ENCODE data around the gene PLAAT4.
"Not testable (repeated sequence)": the region's sequence is repeated elsewhere in the genome, so short reads cannot be mapped to it uniquely, and the experiment has no call there.

DNA sequence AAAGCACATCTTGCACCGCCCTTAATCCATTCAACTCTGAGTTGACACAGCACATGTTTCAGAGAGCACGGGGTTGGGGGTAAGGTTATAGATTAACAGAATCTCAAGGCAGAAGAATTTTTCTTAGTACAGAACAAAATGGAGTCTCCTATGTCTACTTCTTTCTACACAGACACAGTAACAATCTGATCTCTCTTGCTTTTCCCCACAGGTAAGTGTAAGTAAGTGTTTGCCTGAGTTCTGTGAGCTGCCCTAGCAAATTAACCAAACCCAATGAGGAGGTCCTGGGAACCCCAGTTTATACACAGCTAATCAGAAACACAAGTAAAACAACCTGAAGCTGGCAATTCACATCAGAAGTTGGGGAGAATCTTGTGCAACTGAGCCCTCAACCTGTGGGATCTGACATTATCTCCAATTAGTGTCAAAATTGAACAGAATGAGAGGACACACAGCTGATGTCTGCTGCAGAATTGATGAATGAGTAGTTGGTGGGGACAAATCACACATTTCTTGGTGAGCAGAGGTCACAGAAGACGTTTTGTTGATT lies 7.8 kb upstream of the PLAAT4 start:
- TF ChIP-seq POLR2A (IDR thresholded peaks at IDR 0.05; ENCODE audit: borderline replicate concordance, extremely low read depth, insufficient read depth, insufficient read length); EZH2 (IDR thresholded peaks at IDR 0.05); EZH2phosphoT487 (IDR thresholded peaks at IDR 0.05; ENCODE audit: borderline replicate concordance); TCF7L2 (IDR thresholded peaks at IDR 0.05; ENCODE audit: borderline replicate concordance, extremely low read depth, insufficient read depth, insufficient read length); RAD21 (IDR thresholded peaks at IDR 0.05; ENCODE audit: low read depth); YY1 (IDR thresholded peaks at IDR 0.05; ENCODE audit: extremely low read depth, insufficient replicate concordance, low read depth, low read length): not testable (repeated sequence)
- TF ChIP-seq, protein P1, sequence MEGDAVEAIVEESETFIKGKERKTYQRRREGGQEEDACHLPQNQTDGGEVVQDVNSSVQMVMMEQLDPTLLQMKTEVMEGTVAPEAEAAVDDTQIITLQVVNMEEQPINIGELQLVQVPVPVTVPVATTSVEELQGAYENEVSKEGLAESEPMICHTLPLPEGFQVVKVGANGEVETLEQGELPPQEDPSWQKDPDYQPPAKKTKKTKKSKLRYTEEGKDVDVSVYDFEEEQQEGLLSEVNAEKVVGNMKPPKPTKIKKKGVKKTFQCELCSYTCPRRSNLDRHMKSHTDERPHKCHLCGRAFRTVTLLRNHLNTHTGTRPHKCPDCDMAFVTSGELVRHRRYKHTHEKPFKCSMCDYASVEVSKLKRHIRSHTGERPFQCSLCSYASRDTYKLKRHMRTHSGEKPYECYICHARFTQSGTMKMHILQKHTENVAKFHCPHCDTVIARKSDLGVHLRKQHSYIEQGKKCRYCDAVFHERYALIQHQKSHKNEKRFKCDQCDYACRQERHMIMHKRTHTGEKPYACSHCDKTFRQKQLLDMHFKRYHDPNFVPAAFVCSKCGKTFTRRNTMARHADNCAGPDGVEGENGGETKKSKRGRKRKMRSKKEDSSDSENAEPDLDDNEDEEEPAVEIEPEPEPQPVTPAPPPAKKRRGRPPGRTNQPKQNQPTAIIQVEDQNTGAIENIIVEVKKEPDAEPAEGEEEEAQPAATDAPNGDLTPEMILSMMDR (IDR thresholded peaks at IDR 0.05 in 2 of 3, conservative IDR thresholded peaks at IDR 0.05 in 1 of 3; ENCODE audit: borderline replicate concordance in 1 of 3, insufficient read depth in 1 of 3, low read depth in 2 of 3, low read length in 2 of 3), result not testable (repeated sequence)
